H1 (cell line): ENCODE measurements around the gene KMT5C. TPM values are rescaled to one million over a fixed set of nuclear protein-coding genes. Genes with fewer than 3 reads are reported as not detected.
A peak's percentile ranks its signal among the peaks of the same experiment; 100 is the strongest.

Experiments used
- CTCF ChIA-PET: fragments of 300-600 bp; sonication (Branson Sonifier 250); formaldehyde crosslinking; loops from one replicate; lab custom pipeline; 2021; ENCODE audit not compliant: partially characterized antibody; lab: Charles Lee
- POLR2A ChIA-PET: fragments of 300-600 bp; sonication (Branson Sonifier 250); formaldehyde crosslinking; loops from one replicate; lab custom pipeline; 2021; ENCODE audit warnings: inconsistent platforms; ENCODE audit not compliant: partially characterized antibody; lab: Charles Lee
- DNase-seq, 2 experiments: peaks; one replicate each; pipeline versions ENCODE4 v3.0.0 to v3.0.0-alpha.2; 2010 to 2022; ENCODE audit warnings: low spot score in 2 of 2, low read depth in 1 of 2, mixed read lengths in 1 of 2
- FAIRE-seq: peaks from 2 replicates; lab custom pipeline; 2011; peaks lifted over from hg19 to GRCh38; lab: Jason Lieb, UNC
- H2AFZ ChIP-seq: 2 replicates; pipeline ENCODE4 v1.8.1; 2012; ENCODE audit warnings: low read length, inconsistent platforms
- H2AK5ac ChIP-seq: 2 replicates; pipeline ENCODE4 v1.6.1; 2013; ENCODE audit warnings: low read depth, low read length
- H2BK120ac ChIP-seq: replicated peaks from 2 replicates; pipeline ENCODE3; 2013; ENCODE audit warnings: low read depth, low read length, inconsistent platforms
- H2BK12ac ChIP-seq: 2 replicates; pipeline ENCODE4 v1.6.1; 2013; ENCODE audit warnings: low read depth, low read length
- H2BK15ac ChIP-seq: 2 replicates; pipeline ENCODE4 v1.6.1; 2013; ENCODE audit warnings: low read length
- H2BK20ac ChIP-seq: 2 replicates; pipeline ENCODE4 v1.6.1; 2013; ENCODE audit warnings: low read length
- H2BK5ac ChIP-seq: 2 replicates; pipeline ENCODE4 v1.6.1; 2013; ENCODE audit warnings: low read depth, low read length
- H3K14ac ChIP-seq: 2 replicates; pipeline ENCODE4 v1.6.1; 2013; ENCODE audit warnings: inconsistent platforms; ENCODE audit not compliant: insufficient read length
- H3K18ac ChIP-seq: 2 replicates; pipeline ENCODE4 v1.6.1; 2013; ENCODE audit warnings: low read length; ENCODE audit errors: extremely low read depth
- H3K23ac ChIP-seq: 2 replicates; pipeline ENCODE4 v1.6.1; 2013; ENCODE audit warnings: inconsistent platforms; ENCODE audit not compliant: insufficient read length
- H3K23me2 ChIP-seq: 2 replicates; pipeline ENCODE4 v1.6.1; 2013; ENCODE audit warnings: low read depth, low read length
- H3K27ac ChIP-seq: 2 replicates; pipeline ENCODE4 v1.6.1; 2011; ENCODE audit warnings: low read depth, low read length, inconsistent platforms
- H3K27me3 ChIP-seq, 4 experiments: replicated peaks in 1 of 4; 1 replicate in 1 of 4; 2 replicates in 3 of 4; pipeline versions ENCODE4 v1.6.1 to v1.8.1; 2011 to 2013; ENCODE audit warnings: low read length in 3 of 4, mild to moderate bottlenecking in 3 of 4, inconsistent platforms in 2 of 4, mixed read lengths in 2 of 4, moderate library complexity in 1 of 4; ENCODE audit not compliant: control insufficient read depth in 3 of 4, insufficient read depth in 3 of 4; ENCODE audit errors: extremely low read depth in 1 of 4
- H3K36me3 ChIP-seq, 4 experiments: 2 replicates each; pipeline versions ENCODE4 v1.6.1 to v1.8.1; 2011 to 2013; ENCODE audit warnings: mild to moderate bottlenecking in 4 of 4, low read length in 3 of 4, moderate library complexity in 2 of 4, control low read depth in 1 of 4, inconsistent platforms in 1 of 4; ENCODE audit not compliant: insufficient read depth in 4 of 4, control insufficient read depth in 2 of 4
- H3K4ac ChIP-seq: replicated peaks from 2 replicates; pipeline ENCODE3; 2013; ENCODE audit warnings: low read length, low read depth, mixed read lengths, inconsistent platforms; ENCODE audit not compliant: insufficient read length
- H3K4me1 ChIP-seq, 4 experiments: replicated peaks in 1 of 4; 1 replicate in 1 of 4; 2 replicates in 3 of 4; pipeline versions ENCODE4 v1.6.1 to v1.8.1; 2011 to 2013; ENCODE audit warnings: low read length in 3 of 4, inconsistent platforms in 2 of 4, mixed read lengths in 1 of 4; ENCODE audit not compliant: insufficient read depth in 4 of 4, control insufficient read depth in 3 of 4
- H3K4me2 ChIP-seq, 2 experiments: 2 replicates each; pipeline versions ENCODE4 v1.6.1 to v1.8.1; 2011 to 2013; ENCODE audit warnings: low read depth in 2 of 2, low read length in 2 of 2, control low read depth in 1 of 2, inconsistent platforms in 1 of 2, mild to moderate bottlenecking in 1 of 2; ENCODE audit not compliant: insufficient read depth in 1 of 2
- H3K4me3 ChIP-seq, 4 experiments: fragments of 200-600, 300-600 bp in 1 of 4; sonication (generic), shearing (Covaris generic), sonication (Bioruptor Twin) in 1 of 4; 2 replicates each; pipeline versions ENCODE4 v1.5.1 to v1.8.1; 2011 to 2016; ENCODE audit warnings: low read length in 4 of 4, low read depth in 3 of 4, control low read depth in 2 of 4, inconsistent platforms in 2 of 4, mild to moderate bottlenecking in 2 of 4, mixed read lengths in 1 of 4, moderate library complexity in 1 of 4; ENCODE audit not compliant: insufficient read depth in 2 of 4; ENCODE audit errors: extremely low read depth in 1 of 4
- H3K56ac ChIP-seq: replicated peaks from 2 replicates; pipeline ENCODE3; 2013; ENCODE audit warnings: low read depth, mild to moderate bottlenecking, mixed read lengths, low read length, inconsistent platforms; ENCODE audit not compliant: insufficient read length
- H3K79me1 ChIP-seq: 2 replicates; pipeline ENCODE4 v1.6.1; 2013; ENCODE audit warnings: low read depth, low read length, control low read depth
- H3K79me2 ChIP-seq, 2 experiments: 2 replicates each; pipeline versions ENCODE4 v1.6.1 to v1.8.1; 2012 to 2013; ENCODE audit warnings: low read length in 2 of 2, mild to moderate bottlenecking in 2 of 2, inconsistent platforms in 1 of 2; ENCODE audit not compliant: insufficient read depth in 2 of 2, control insufficient read depth in 1 of 2
- H3K9ac ChIP-seq, 4 experiments: replicated peaks in 1 of 4; 1 replicate in 1 of 4; 2 replicates in 3 of 4; pipeline versions ENCODE4 v1.6.1 to v1.8.1; 2011 to 2013; ENCODE audit warnings: low read depth in 3 of 4, low read length in 3 of 4, control low read depth in 2 of 4, mild to moderate bottlenecking in 2 of 4, moderate library complexity in 2 of 4, inconsistent platforms in 1 of 4; ENCODE audit errors: extremely low read depth in 1 of 4
- H3K9me3 ChIP-seq, 2 experiments: 2 replicates each; pipeline versions ENCODE4 v1.6.1 to v1.8.1; 2012 to 2013; ENCODE audit warnings: mild to moderate bottlenecking in 2 of 2, moderate library complexity in 2 of 2, control low read depth in 1 of 2, inconsistent platforms in 1 of 2, low read depth in 1 of 2, low read length in 1 of 2, mixed read lengths in 1 of 2; ENCODE audit not compliant: insufficient read depth in 2 of 2
- H4K20me1 ChIP-seq, 2 experiments: replicated peaks in 1 of 2; 2 replicates each; pipeline versions ENCODE3 to v1.8.1; 2011 to 2013; ENCODE audit warnings: inconsistent platforms in 2 of 2, low read length in 2 of 2, mild to moderate bottlenecking in 1 of 2; ENCODE audit not compliant: insufficient read depth in 2 of 2, control insufficient read depth in 1 of 2
- H4K5ac ChIP-seq: 2 replicates; pipeline ENCODE4 v1.6.1; 2013; ENCODE audit warnings: low read length, low read depth, mixed read lengths, inconsistent platforms; ENCODE audit not compliant: insufficient read length
- H4K8ac ChIP-seq: 2 replicates; pipeline ENCODE4 v1.8.0; 2013; ENCODE audit warnings: mild to moderate bottlenecking, moderate library complexity, low read length, inconsistent platforms; ENCODE audit not compliant: insufficient read depth; ENCODE audit errors: extremely low read depth
- H4K91ac ChIP-seq: replicated peaks from 2 replicates; pipeline ENCODE3; 2013; ENCODE audit warnings: low read length, mixed read lengths, inconsistent platforms; ENCODE audit not compliant: insufficient read length
- ASH2L ChIP-seq: fragments of 200-600, 300-600 bp; sonication (generic); IDR thresholded peaks from one replicate; pipeline ENCODE4 v1.7.1; 2017; ENCODE audit warnings: low read length
- ATF3 ChIP-seq: IDR thresholded peaks from 2 replicates; pipeline ENCODE4 v1.6.1; 2011; ENCODE audit warnings: low read depth, mild to moderate bottlenecking, low read length; ENCODE audit not compliant: insufficient read depth
- CREB1 ChIP-seq: IDR thresholded peaks from 2 replicates; pipeline ENCODE4 v1.6.1; 2012; ENCODE audit warnings: inconsistent platforms
- EP300 ChIP-seq, 2 experiments: IDR thresholded peaks; 1 replicate in 1 of 2; 2 replicates in 1 of 2; pipeline ENCODE4 v1.6.1; 2011 to 2012; ENCODE audit warnings: low read depth in 2 of 2, low read length in 2 of 2, mild to moderate bottlenecking in 2 of 2, borderline replicate concordance in 1 of 2, inconsistent platforms in 1 of 2, moderate library complexity in 1 of 2
- GABPA ChIP-seq: IDR thresholded peaks from 2 replicates; pipeline ENCODE4 v1.6.1; 2011; ENCODE audit warnings: mild to moderate bottlenecking, low read length, moderate library complexity, borderline replicate concordance; ENCODE audit not compliant: insufficient read depth
- KDM1A ChIP-seq: fragments of 200-600, 300-600 bp; sonication (generic); IDR thresholded peaks from 2 replicates; pipeline ENCODE4 v1.7.1; 2016; ENCODE audit warnings: mild to moderate bottlenecking, low read length, borderline replicate concordance
- NANOG ChIP-seq: IDR thresholded peaks from 2 replicates; pipeline ENCODE4 v1.6.1; 2011; ENCODE audit warnings: low read length, low read depth, mild to moderate bottlenecking, inconsistent platforms; ENCODE audit not compliant: insufficient read depth, poor library complexity, severe bottlenecking
- PHF8 ChIP-seq: fragments of 200-600 bp; sonication (generic); conservative IDR thresholded peaks from 2 replicates; pipeline ENCODE4 v1.7.1; 2012; ENCODE audit warnings: low read depth, mild to moderate bottlenecking, inconsistent platforms, low read length, moderate library complexity
- SIN3A ChIP-seq, 2 experiments: IDR thresholded peaks in 1 of 2; conservative IDR thresholded peaks in 1 of 2; 2 replicates each; pipeline ENCODE4 v1.6.1; 2011 to 2012; ENCODE audit warnings: low read length in 2 of 2, improper control_type of control experiment in 1 of 2, low read depth in 1 of 2, mild to moderate bottlenecking in 1 of 2
- SIRT6 ChIP-seq: IDR thresholded peaks from one replicate; pipeline ENCODE4 v1.7.1; 2012; ENCODE audit warnings: low read length, inconsistent platforms
- SIX5 ChIP-seq: IDR thresholded peaks from 2 replicates; pipeline ENCODE4 v1.6.1; 2011; ENCODE audit warnings: mild to moderate bottlenecking, low read depth, low read length
- SUZ12 ChIP-seq: fragments of 200-600 bp; sonication (generic); IDR thresholded peaks from 2 replicates; pipeline ENCODE4 v1.6.1; 2012; ENCODE audit warnings: mild to moderate bottlenecking, inconsistent platforms, low read length, moderate library complexity, mixed read lengths
- WGBS, 2 experiments: shearing (Covaris generic) in 1 of 2; methylation state at CpG; one replicate each; pipeline versions ENCODE4 v1.1.6 to v1.1.7; 2013 to 2015; ENCODE audit warnings: low lambda C conversion rate in 2 of 2, mixed read lengths in 2 of 2, inconsistent platforms in 1 of 2, low coverage in 1 of 2, missing lambda C conversion rate in 1 of 2; ENCODE audit not compliant: insufficient replicate concordance in 2 of 2, insufficient coverage in 1 of 2, insufficient read length in 1 of 2; ENCODE audit errors: extremely low coverage in 1 of 2, missing lambda C conversion rate in 1 of 2; 5-methylcytosine and 5-hydroxymethylcytosine counted together
- polyA plus RNA-seq, 7 experiments: library from polyadenylated mRNA; depleted of rRNA in 3 of 7; stranded (reverse) in 5 of 7; unstranded in 2 of 7; fragments of >200 nt in 5 of 7; fragments of 200-250 nt in 2 of 7; gene quantifications; 1 replicate in 5 of 7; 2 replicates in 1 of 7; 4 replicates in 1 of 7; pipeline versions ENCODE4 v1.2.1 to v1.2.3, GENCODE V29; 2011 to 2013; ENCODE audit warnings: missing spikeins in 2 of 7, mixed read lengths in 2 of 7
- total RNA-seq: library from RNA; stranded (reverse); fragmentation: NEBNext Ultra II Directional; extraction: Animal tissue kit (Norgen Biotek cat#: 25700); gene quantifications from 2 replicates; pipeline ENCODE4 v1.2.1, GENCODE V29; 2021

KMT5C gene
- total and polyA plus RNA-seq, 2 of the 8 experiments (the other 6 are each of a cell fraction or from before 2014, with no cell fraction given): 24.9 to 31.5 TPM

DNA sequence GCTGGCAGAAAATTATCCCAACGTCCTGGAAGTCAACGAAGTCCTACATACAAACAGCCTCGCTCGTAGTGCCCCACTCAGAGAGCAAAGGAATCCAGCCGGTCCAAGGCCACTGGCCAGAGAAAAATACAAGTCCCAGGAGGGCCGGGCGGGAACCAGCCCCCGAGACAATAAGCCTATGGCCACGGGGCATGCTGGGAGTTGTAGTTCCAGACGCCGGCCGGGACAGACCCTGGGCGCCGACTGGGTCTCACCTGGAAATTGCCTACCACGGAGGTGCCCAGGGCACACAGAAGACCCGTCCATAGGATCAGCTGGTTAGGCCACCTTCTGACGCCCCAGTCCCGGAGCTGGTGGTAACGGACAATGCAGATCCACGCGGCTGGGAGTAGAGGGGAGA, 19.9 kb upstream of the KMT5C start:
- POLR2A ChIA-PET: interaction anchor here (0.6 to 4.3 kb wide), 6 partner anchors 14 to 254 kb away, joined by 3 to 23 read pairs (median 9); partner anchors contain the start of genes KMT5C and UBE2S
- TF ChIP-seq ATF3 (peak; percentile 47; the same call in 1 of the 2 replicates), KDM1A (no peak), EP300 (IDR thresholded peaks at IDR 0.05; ENCODE audit: borderline replicate concordance in 1 of 2, low read depth in 2 of 2, low read length in 2 of 2) (no peak), PHF8 (no peak), SIX5 (peak; percentile 98), GABPA (no peak), SIN3A (conservative IDR thresholded peaks at IDR 0.05 in 1 of 2, IDR thresholded peaks at IDR 0.05 in 1 of 2; ENCODE audit: low read depth in 1 of 2, low read length in 2 of 2) (peak in 1 of 2 experiments; percentile 80; a peak in 1 of 4 replicates), ASH2L (peak; percentile 30), CREB1 (peak; percentile 51; the same call in 1 of the 2 replicates), SIRT6 (no peak), SUZ12 (no peak), NANOG (no peak)

More for the DNA sequence above, 19.9 kb upstream of the KMT5C start:
- WGBS, 2 experiments: 10% methylated on average over 21 of the region's 21 CpGs; no CpG with 5 or more reads in 1 of the 2 experiments
- H2BK5ac ChIP-seq: no peak overlapping the region
- H2AFZ ChIP-seq: peak overlapping the region; percentile 74
- H3K27ac ChIP-seq: no peak overlapping the region
- no peaks in the 10 kb centered on the region for H3K36me3 ChIP-seq
- CTCF ChIA-PET: interaction anchor here (1.5 to 1.6 kb wide), 2 partner anchors 18 to 28 kb away, joined by 7 read pairs; no protein-coding TSS in a partner anchor
- H4K8ac ChIP-seq: peak overlapping the region; percentile 73
- peak overlapping the region; percentile 97 for H3K18ac ChIP-seq
- DNase-seq (peak; percentile 61 to 93), FAIRE-seq (no peak)
- no peak overlapping the region for H3K14ac ChIP-seq
- no peaks in the 10 kb centered on the region for H4K20me1 ChIP-seq
- no peak overlapping the region for H3K23ac ChIP-seq
- peak overlapping the region; percentile 57 for H4K5ac ChIP-seq
- no peak overlapping the region for H3K56ac ChIP-seq
- no peaks in the 10 kb centered on the region for H3K79me1 ChIP-seq
- H3K4ac ChIP-seq: no peak overlapping the region
- H3K4me1 ChIP-seq: peaks cover 0 to 10% (median 5%) of the 10 kb centered on the region in 4 experiments; a peak in 6 of 7 replicates
- H2BK12ac ChIP-seq: 0 out of 2 replicates have a peak overlapping the region, but pooled peaks have one; percentile 60
- H3K4me2 ChIP-seq: peak overlapping the region; percentile 77 to 80
- H2BK20ac ChIP-seq: no peak overlapping the region
- H2BK120ac ChIP-seq: no peak overlapping the region
- H2BK15ac ChIP-seq: peak overlapping the region; percentile 97; the same call in 1 of the 2 replicates
- H3K9me3 ChIP-seq: no peaks in the 10 kb centered on the region
- H2AK5ac ChIP-seq: no peak overlapping the region
- no peaks in the 10 kb centered on the region for H3K79me2 ChIP-seq
- no peak overlapping the region for H4K91ac ChIP-seq
- H3K9ac ChIP-seq: no peak overlapping the region; a peak in 1 of 7 replicates
- peak overlapping the region; percentile 24 to 56 (median 37); a peak in 7 of 8 replicates for H3K4me3 ChIP-seq
- no peaks in the 10 kb centered on the region for H3K27me3 ChIP-seq
- H3K23me2 ChIP-seq: peaks cover 2% of the 10 kb centered on the region; the same call in 1 of the 2 replicates
